Astrocyte of the hippocampus (primary cell): Measurements from ENCODE around the gene ALDH18A1.
"Not testable (repeated sequence)": the region's sequence is repeated elsewhere in the genome, so short reads cannot be mapped to it uniquely, and the experiment has no call there.

ENCODE experiments used
- DNase-seq: peaks from one replicate; pipeline ENCODE4 v3.0.0; 2011; ENCODE audit warnings: low read depth, low spot score

Gene ALDH18A1

GRCh38 chr10:95656291-95657164, at the start of gene ALDH18A1:
ALDH18A1 (minus strand) TSS chr10:95656711; CDS start chr10:95653377, 3,334 bp downstream.
- peak; percentile 97 for DNase-seq

DNA sequence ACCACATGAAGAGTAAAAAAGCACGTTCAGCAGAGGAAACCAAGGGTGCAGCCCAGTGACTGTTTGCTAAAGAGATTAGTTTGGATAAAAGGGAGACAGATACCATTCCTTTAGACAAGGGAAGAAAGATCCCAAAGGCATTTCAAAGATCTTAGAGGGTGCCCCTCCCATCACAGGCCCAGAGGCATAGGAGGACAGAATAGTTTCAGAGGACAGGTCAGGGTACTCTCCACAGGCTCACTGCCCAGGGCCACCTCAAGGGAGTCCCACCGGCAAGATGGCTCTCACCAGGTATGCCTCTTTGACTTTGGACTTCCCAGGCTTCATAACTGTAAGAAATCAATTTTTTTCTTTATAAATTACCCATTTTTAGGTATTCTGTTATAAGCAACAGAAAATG, 41.9 kb upstream of the ALDH18A1 start:
- DNase-seq, result no peak

DNA sequence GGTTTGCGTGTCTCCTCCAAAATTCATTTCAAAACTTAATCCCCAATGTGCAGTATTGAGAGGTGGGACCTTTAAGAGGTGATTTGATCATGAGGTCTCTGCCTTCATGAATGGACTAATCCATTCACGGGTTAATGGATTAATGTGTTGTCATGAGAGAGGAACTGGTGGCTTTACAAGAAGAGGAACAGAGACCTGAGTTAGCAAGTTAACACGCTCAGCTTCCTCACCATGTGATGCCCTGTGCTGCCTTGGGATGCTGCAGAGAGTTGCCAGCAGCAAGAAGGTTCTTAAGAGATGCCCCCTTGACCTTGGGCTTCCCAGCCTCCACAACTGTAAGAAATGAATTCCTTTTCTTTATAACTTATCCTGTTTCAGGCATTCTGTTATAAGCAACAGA, 40.9 kb upstream of the ALDH18A1 start:
- DNase-seq, result no peak

DNA sequence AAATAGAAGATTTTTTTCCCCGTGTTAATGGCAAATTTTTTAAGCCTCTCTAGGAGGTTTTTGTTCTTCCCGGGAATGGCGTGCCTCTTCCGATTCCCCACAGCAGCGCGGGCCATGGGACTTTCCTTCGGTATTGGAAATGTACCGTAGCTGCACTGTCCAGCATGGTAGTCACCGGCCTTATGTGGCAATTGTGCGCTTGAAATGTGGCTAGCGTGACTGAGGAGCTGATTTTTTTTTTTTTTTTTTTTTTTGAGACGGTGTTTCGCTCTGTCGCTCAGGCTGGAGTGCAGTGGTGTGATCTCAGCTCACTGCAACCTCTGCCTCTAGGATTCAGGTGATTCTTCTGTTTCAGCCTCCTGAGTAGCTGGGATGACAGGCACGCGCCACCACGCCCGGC, 38.2 kb upstream of the ALDH18A1 start:
- no peak for DNase-seq

GRCh38 chr10:95693668-95694534, 37.4 kb upstream of the ALDH18A1 start, which contains the start of gene TCTN3:
TCTN3 (minus strand) TSS chr10:95693927; CDS start chr10:95693899, 28 bp downstream.
- DNase-seq, result peak; percentile 100

- DNase-seq, result no peak
These were observed 36.7 kb upstream of the ALDH18A1 start for GRCh38 chr10:95693071-95693667.

- no peak for DNase-seq
These were observed 34.8 kb upstream of the ALDH18A1 start for GRCh38 chr10:95691281-95691680.

DNA sequence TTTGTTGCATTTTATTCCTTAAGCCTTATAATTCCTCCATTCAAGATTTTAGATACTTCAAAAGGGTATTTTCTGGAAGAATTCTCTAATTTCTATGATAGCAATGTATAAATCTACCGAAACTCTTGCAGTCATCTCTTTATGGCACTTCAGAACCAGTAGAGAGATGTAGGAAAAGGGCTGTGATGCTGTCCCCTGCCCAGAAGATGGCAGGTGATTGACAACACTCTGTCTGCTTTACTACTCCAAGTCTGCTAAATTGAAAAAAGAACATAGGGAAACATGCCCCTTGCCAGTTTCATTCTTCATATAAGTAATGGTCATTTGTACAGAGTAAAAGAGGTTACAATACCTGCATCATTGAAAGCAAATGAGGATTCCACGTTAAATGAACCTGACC, 32.1 kb upstream of the ALDH18A1 start:
- no peak for DNase-seq

GRCh38 chr10:95683966-95684365, 27.5 kb upstream of the ALDH18A1 start:
- DNase-seq, result no peak

DNA sequence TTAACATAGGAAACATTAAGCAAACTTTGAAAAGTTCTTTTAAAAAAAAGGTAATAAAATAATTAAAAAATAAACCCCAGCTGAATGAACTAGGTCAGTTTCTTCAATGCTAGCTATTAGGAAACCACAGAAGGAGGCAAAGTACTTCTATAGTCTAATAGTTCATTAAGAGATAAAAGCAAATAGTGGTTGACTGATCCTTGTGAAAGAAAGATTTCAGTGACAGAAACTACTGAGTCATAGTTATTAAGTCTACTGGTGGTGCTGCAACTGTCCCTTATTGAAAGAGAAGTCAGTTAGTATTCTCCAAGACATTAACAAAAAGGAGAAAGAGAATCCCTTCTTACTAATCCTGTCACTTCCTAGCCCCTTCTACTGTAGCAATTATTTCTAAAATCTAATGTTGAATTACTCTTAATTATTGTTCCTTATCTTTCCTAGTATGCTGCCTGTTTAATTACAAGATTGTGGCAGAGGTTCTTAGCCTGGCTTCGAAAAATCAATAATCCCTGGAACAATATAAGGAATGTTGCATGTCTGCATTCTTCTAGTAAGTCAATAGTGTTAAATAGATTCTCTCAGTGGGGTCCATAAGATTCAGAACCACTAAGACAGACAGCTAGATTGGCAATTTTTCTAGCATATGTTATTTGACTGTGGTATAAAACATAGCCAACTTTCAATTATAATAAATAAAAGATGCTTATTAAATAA, 19.0 kb upstream of the ALDH18A1 start:
- no peak for DNase-seq

DNA sequence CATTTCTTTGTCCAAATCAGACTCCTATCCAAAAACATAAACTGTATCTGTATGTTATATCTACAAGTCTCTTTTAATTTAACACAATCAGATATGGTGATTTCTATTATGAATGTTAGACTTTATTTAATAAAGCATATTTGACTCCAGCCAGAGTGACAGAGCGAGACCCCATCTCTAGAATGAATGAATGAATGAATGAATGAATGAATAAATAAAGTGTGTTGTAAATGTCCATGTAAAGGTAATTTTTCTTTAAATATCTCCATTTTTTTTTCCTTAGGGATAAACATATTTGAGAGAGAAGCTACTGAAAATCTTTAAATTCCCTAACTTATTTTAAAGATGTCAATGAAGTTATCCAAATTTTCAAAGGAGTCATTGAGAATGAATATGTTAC, 18.1 kb upstream of the ALDH18A1 start:
- no peak for DNase-seq

GRCh38 chr10:95672641-95673040, 16.1 kb upstream of the ALDH18A1 start:
- not testable (repeated sequence) for DNase-seq

- DNase-seq, result no peak
These were observed 8.0 kb upstream of the ALDH18A1 start for GRCh38 chr10:95664543-95664942.

- no peak for DNase-seq
These were observed 7.0 kb upstream of the ALDH18A1 start for GRCh38 chr10:95663496-95663895.

- DNase-seq, result no peak
These were observed 5.3 kb upstream of the ALDH18A1 start for GRCh38 chr10:95661818-95662217.

- peak; percentile 83 for DNase-seq
These were observed 3.8 kb upstream of the ALDH18A1 start for GRCh38 chr10:95660283-95660682.

DNA sequence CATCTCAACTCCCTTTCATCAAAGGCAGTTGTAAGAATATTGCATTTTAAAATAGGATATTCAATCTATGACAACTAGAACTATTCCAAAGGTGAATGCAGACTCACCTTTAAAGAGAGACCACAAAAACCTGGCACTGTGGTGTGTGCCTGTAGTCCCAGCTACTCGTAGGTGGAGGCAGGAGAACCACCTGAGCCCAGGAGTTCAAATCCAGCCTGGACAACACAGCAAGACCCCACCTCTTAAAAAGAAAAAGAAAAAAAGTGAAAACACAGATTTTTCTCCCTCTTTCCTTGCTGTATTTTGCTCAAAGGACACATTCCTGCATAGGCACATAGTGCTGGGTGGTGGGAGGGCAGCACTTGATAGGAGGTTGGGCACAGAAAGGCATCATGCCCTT, 739 bp upstream of the ALDH18A1 start:
- no peak for DNase-seq

DNA sequence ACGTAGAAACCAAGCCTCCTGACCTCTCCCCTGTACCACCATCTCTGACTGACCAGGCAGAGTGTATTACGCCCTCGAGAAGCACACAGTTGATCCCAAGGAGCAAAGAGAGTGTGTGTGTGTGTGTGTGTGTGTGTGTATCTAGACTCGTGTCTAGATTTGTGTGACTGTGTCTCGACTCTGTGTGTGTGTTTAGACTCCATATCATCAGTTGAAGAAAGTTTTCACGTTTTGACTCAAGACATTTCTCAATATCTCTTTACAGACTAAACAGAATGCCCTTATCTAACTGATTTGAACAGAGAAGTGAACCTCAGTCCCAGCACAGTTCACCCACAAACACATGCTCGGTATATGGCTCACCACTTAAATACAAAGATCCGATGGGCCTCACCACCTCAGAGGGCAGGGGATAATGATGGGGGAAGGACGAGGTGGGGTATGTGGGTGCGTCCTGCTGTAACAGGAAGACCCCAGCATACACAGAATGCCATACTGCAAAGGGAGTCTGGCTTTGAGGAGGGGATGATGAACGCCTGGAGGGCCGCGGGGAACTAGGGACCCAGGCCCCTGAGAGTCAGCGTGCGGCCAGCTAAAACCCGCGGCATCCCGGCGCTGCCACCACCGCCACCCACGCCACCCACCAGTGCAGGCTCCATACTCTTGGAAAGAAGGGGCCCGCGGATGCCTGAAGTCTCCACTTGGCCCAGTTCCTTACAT, 780 bp downstream of the ALDH18A1 start:
- peak; percentile 54 for DNase-seq

DNA sequence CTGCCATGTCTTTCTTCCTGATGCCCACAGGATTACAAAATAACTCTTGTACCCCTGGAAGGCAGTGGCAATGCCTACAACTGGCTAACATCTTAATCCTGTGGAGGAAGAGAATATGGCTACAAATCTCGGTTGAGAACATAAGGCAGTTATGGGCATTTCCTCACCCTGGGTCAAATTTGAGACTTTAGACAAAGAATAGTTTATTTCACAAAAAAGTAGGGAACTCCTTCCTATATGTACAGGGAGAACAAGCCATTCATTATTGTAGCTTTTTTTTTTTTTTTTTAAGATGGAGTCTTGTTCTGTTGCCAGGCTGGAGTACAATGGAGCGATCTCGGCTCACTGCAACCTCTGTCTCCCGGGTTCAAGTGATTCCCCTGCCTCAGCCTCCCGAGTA, 2.6 kb downstream of the ALDH18A1 start:
- no peak for DNase-seq

GRCh38 chr10:95651346-95652060, 5.0 kb downstream of the ALDH18A1 start:
- DNase-seq, result no peak
